RWPE2 (cell line): ENCODE data around the gene LIN54.

ENCODE experiments used
- ATAC-seq: fragments of 200-7000 bp; cut with Tn5 transposase; 3 replicates; pipeline ENCODE4 v1.9.1; 2021; ENCODE audit warnings: low read depth
- DNase-seq: peaks from one replicate; pipeline ENCODE4 v3.0.0-alpha.2; 2020; ENCODE audit warnings: low spot score
- H3K27ac ChIP-seq: fragments of 450-650 bp; 2 replicates; pipeline ENCODE4 v1.5.1; 2017; ENCODE audit warnings: mild to moderate bottlenecking; ENCODE audit not compliant: poor library complexity, severe bottlenecking
- H3K27me3 ChIP-seq: fragments of 250-450 bp; sonication (Bioruptor Pico); 2 replicates; pipeline ENCODE4 v1.5.1; 2021; ENCODE audit warnings: mild to moderate bottlenecking, moderate library complexity; ENCODE audit not compliant: insufficient read depth, poor library complexity, severe bottlenecking
- H3K36me3 ChIP-seq: fragments of 250-450 bp; sonication (Bioruptor Pico); 2 replicates; pipeline ENCODE4 v1.5.1; 2020; ENCODE audit warnings: low read depth, mild to moderate bottlenecking, moderate library complexity
- H3K4me1 ChIP-seq: fragments of 250-450 bp; sonication (Bioruptor Pico); 2 replicates; pipeline ENCODE4 v1.5.1; 2021; ENCODE audit warnings: mild to moderate bottlenecking, moderate library complexity; ENCODE audit not compliant: insufficient read depth, poor library complexity, severe bottlenecking
- H3K4me3 ChIP-seq: fragments of 250-450 bp; sonication (Bioruptor Pico); 2 replicates; pipeline ENCODE4 v1.5.1; 2021; ENCODE audit warnings: mild to moderate bottlenecking, moderate library complexity; ENCODE audit not compliant: severe bottlenecking
- H3K9me3 ChIP-seq: fragments of 250-450 bp; sonication (Bioruptor Pico); 2 replicates; pipeline ENCODE4 v1.5.1; 2021; ENCODE audit warnings: mild to moderate bottlenecking, moderate library complexity; ENCODE audit not compliant: severe bottlenecking
- CTCF ChIP-seq: fragments of 450-650 bp; IDR thresholded peaks from one replicate; pipeline ENCODE4 v1.5.1; 2017; ENCODE audit warnings: mild to moderate bottlenecking, moderate library complexity; ENCODE audit not compliant: poor library complexity, severe bottlenecking

The LIN54 gene

GRCh38 chr4:82898322-82899243, 112.0 kb downstream of the LIN54 start:
- H3K4me1 ChIP-seq, result peaks cover 18% of the 10 kb centered on the region
- no peaks in the 10 kb centered on the region for H3K27me3 ChIP-seq
- peaks cover 60% of the 10 kb centered on the region for H3K36me3 ChIP-seq
- no peak for DNase-seq
- peak overlapping the region; percentile 83 for H3K4me3 ChIP-seq
- TF ChIP-seq CTCF, result peak; percentile 88
- H3K9me3 ChIP-seq, result no peaks in the 10 kb centered on the region
- no peak for ATAC-seq
- H3K27ac ChIP-seq, result peak overlapping the region; percentile 90

GRCh38 chr4:82896755-82897154, 113.9 kb downstream of the LIN54 start:
- Histone ChIP-seq H3K4me1 (peaks cover 22% of the 10 kb centered on the region), H3K36me3 (peaks cover 71% of the 10 kb centered on the region)
- no peak for ATAC-seq

GRCh38 chr4:82893942-82894341, 116.7 kb downstream of the LIN54 start:
- TF ChIP-seq CTCF, result no peak
- no peak overlapping the region for H3K4me3 ChIP-seq
- H3K27ac ChIP-seq, result peak overlapping the region; percentile 12
- DNase-seq (no peak), ATAC-seq (no peak)
- H3K9me3 ChIP-seq, result no peaks in the 10 kb centered on the region
- peaks cover 22% of the 10 kb centered on the region for H3K4me1 ChIP-seq
- no peaks in the 10 kb centered on the region for H3K27me3 ChIP-seq
- H3K36me3 ChIP-seq, result peaks cover 64% of the 10 kb centered on the region

More at GRCh38 chr4:82896755-82897154, 113.9 kb downstream of the LIN54 start:
- no peak overlapping the region for H3K27ac ChIP-seq
- H3K4me3 ChIP-seq, result no peak overlapping the region
- H3K9me3 ChIP-seq, result no peaks in the 10 kb centered on the region
- no peak for TF ChIP-seq CTCF
- DNase-seq, result no peak
- no peaks in the 10 kb centered on the region for H3K27me3 ChIP-seq

GRCh38 chr4:82892467-82892802, 118.2 kb downstream of the LIN54 start:
- no peak for TF ChIP-seq CTCF
- peaks cover 51% of the 10 kb centered on the region for H3K36me3 ChIP-seq
- DNase-seq (no peak), ATAC-seq (no peak)
- H3K27ac ChIP-seq, result peak overlapping the region; percentile 83
- no peaks in the 10 kb centered on the region for H3K27me3 ChIP-seq
- peaks cover 20% of the 10 kb centered on the region for H3K4me1 ChIP-seq
- no peak overlapping the region for H3K4me3 ChIP-seq
- H3K9me3 ChIP-seq, result no peaks in the 10 kb centered on the region
